Keratinocyte (primary cell): Measurements from ENCODE around the gene ARID5B.

ENCODE experiments used
- EZH2 ChIP-seq: IDR thresholded peaks from one replicate; pipeline ENCODE4 v1.6.1; 2012; ENCODE audit warnings: inconsistent platforms, mild to moderate bottlenecking, low read length, moderate library complexity
- TF ChIP-seq, protein P1 (sequence below), 3 experiments: IDR thresholded peaks in 1 of 3; conservative IDR thresholded peaks in 1 of 3; optimal IDR thresholded peaks in 1 of 3; 2 replicates in 2 of 3; 3 replicates in 1 of 3; pipeline versions ENCODE3 to v1.5.1; 2011; ENCODE audit warnings: low read length in 3 of 3, mild to moderate bottlenecking in 3 of 3, moderate library complexity in 2 of 3, control low read depth in 1 of 3, inconsistent platforms in 1 of 3; ENCODE audit not compliant: insufficient read depth in 2 of 3; ENCODE audit errors: extremely low read depth in 1 of 3

GRCh38 chr10:62115321-62115720, 213.8 kb downstream of the ARID5B start:
- TF ChIP-seq, protein P1, sequence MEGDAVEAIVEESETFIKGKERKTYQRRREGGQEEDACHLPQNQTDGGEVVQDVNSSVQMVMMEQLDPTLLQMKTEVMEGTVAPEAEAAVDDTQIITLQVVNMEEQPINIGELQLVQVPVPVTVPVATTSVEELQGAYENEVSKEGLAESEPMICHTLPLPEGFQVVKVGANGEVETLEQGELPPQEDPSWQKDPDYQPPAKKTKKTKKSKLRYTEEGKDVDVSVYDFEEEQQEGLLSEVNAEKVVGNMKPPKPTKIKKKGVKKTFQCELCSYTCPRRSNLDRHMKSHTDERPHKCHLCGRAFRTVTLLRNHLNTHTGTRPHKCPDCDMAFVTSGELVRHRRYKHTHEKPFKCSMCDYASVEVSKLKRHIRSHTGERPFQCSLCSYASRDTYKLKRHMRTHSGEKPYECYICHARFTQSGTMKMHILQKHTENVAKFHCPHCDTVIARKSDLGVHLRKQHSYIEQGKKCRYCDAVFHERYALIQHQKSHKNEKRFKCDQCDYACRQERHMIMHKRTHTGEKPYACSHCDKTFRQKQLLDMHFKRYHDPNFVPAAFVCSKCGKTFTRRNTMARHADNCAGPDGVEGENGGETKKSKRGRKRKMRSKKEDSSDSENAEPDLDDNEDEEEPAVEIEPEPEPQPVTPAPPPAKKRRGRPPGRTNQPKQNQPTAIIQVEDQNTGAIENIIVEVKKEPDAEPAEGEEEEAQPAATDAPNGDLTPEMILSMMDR (optimal IDR thresholded peaks at IDR 0.05 in 1 of 3, IDR thresholded peaks at IDR 0.05 in 1 of 3, conservative IDR thresholded peaks at IDR 0.05 in 1 of 3; ENCODE audit: extremely low read depth in 1 of 3, insufficient read depth in 2 of 3, low read length in 3 of 3), result no peak
- TF ChIP-seq EZH2, result no peak
